ENCODE measurements around the gene ZBTB22.

ZBTB22 gene

GRCh38 chr6:33271468-33272274 lies 45.9 kb downstream of the ZBTB22 start, which contains the start of the genes RPS18 and VPS52:
RPS18 (plus strand) TSS chr6:33272075; CDS start chr6:33272120, 45 bp downstream.
VPS52 (minus strand) TSS chr6:33271876; CDS start chr6:33271675, 201 bp downstream.
- in situ Hi-C loops (cut with HindIII; ENCODE audit: low pct_unique_long_range_greater_than_20kb, low sequenced_read_pairs) = no loop called here
- TF ChIP-seq JUND (IDR thresholded peaks at IDR 0.05; ENCODE audit: low read depth) = no peak
- DNase-seq (ENCODE audit: low read depth in 1 of 2, low spot score in 1 of 2) = peak; percentile 82 to 99

- DNase-seq (ENCODE audit: low read depth in 1 of 2, low spot score in 1 of 2) = no peak
- in situ Hi-C loops (cut with HindIII; ENCODE audit: low pct_unique_long_range_greater_than_20kb, low sequenced_read_pairs) = no loop called here
- no peak for TF ChIP-seq JUND (IDR thresholded peaks at IDR 0.05; ENCODE audit: low read depth)
Observed at GRCh38 chr6:33271117-33271467, 46.5 kb downstream of the ZBTB22 start.
